Measurements from ENCODE around the gene DEPP1.

DEPP1 gene

DNA sequence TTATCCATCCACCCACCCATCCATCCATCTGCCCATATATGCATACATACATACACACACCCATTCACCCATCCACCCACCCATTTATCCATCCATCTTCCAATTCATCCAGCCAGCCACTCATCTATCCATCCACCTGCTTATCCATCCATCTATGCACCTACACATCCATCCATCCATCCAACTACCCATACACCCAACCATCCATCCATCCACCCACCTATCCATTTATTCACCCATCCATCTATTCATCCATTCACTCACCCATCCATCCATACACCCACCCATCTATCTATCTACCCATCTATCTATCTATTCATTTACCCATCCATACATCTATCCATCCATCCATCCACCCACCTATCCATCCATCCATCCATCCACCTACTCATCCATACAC lies 50.1 kb downstream of the DEPP1 start:
- Histone ChIP-seq H3K4me2 (ENCODE audit: low read length) (no peak overlapping the region), H3K27ac (no peak overlapping the region), H3K4me1 (no peaks in the 10 kb centered on the region), H3K27me3 (ENCODE audit: control insufficient read depth, insufficient read depth, low read length) (no peaks in the 10 kb centered on the region), H3K9ac (no peak overlapping the region), H3K79me2 (no peaks in the 10 kb centered on the region), H2AFZ (no peak overlapping the region), H3K4me3 (ENCODE audit: low read depth, low read length) (no peak overlapping the region), H3K9me3 (ENCODE audit: control insufficient read depth, low read length) (no peaks in the 10 kb centered on the region), H3K36me3 (ENCODE audit: control insufficient read depth, insufficient read depth, low read length) (no peaks in the 10 kb centered on the region)
- TF ChIP-seq, protein P1, sequence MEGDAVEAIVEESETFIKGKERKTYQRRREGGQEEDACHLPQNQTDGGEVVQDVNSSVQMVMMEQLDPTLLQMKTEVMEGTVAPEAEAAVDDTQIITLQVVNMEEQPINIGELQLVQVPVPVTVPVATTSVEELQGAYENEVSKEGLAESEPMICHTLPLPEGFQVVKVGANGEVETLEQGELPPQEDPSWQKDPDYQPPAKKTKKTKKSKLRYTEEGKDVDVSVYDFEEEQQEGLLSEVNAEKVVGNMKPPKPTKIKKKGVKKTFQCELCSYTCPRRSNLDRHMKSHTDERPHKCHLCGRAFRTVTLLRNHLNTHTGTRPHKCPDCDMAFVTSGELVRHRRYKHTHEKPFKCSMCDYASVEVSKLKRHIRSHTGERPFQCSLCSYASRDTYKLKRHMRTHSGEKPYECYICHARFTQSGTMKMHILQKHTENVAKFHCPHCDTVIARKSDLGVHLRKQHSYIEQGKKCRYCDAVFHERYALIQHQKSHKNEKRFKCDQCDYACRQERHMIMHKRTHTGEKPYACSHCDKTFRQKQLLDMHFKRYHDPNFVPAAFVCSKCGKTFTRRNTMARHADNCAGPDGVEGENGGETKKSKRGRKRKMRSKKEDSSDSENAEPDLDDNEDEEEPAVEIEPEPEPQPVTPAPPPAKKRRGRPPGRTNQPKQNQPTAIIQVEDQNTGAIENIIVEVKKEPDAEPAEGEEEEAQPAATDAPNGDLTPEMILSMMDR (IDR thresholded peaks at IDR 0.05), result no peak

DNA sequence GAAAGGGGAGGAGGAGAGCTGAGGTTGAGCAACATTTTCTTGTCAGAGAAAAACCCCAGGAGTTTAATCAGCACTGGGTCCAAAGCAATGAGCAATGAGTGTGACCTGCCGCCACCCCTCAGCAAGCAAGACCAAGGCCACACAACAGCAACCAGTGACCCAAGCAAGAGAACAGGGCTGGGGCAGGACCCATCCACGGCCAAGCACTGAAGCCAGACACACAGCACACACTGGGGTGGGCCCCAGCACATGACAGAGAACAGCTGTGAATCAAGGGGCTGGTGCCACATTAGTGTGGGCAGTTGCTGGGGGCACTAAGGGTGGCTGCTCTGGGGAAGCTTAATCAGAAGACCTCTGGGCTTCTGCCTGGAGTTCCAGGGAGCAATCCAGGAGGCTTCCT lies 51.3 kb downstream of the DEPP1 start:
- no peaks in the 10 kb centered on the region for H3K79me2 ChIP-seq

DNA sequence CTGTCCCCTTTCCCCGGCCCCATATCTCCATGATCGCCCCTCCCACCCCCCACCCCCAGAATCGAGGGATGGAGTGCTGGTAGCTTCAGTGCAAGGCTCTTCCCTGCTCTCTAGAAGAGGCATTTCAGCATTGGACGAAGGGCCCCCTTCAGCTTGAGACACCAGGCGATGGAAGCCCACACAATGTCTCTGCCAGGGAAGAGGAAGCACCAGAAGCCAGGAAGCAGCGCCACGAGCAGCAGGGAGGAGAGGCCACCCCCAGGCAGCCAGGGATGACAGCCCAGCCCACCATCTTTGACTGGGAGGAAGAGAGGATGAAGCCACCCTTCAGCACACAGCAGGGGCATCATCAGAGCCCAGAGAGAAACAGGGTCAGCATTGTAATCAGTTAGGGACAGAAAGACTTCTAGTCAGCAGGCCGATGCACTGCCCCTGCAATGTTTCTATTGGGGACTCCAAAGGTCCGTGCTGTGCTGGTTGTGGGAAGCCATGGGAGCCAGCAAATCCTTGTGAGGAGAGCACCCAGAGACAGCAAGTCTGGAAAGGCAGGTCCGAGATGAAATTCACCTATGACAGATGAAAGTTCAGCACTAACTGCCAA lies 51.8 kb downstream of the DEPP1 start:
- Histone ChIP-seq H3K36me3 (ENCODE audit: control insufficient read depth, insufficient read depth, low read length) (no peaks in the 10 kb centered on the region), H3K4me1 (no peaks in the 10 kb centered on the region), H3K27me3 (ENCODE audit: control insufficient read depth, insufficient read depth, low read length) (no peaks in the 10 kb centered on the region), H3K79me2 (no peaks in the 10 kb centered on the region), H3K9me3 (ENCODE audit: control insufficient read depth, low read length) (no peaks in the 10 kb centered on the region), H3K4me3 (ENCODE audit: low read depth, low read length) (no peak overlapping the region), H3K4me2 (ENCODE audit: low read length) (no peak overlapping the region), H2AFZ (no peak overlapping the region), H3K27ac (no peak overlapping the region), H3K9ac (no peak overlapping the region)
- TF ChIP-seq, protein P1 (IDR thresholded peaks at IDR 0.05), result no peak

More for the DNA sequence above, 51.3 kb downstream of the DEPP1 start:
- Histone ChIP-seq H2AFZ (no peak overlapping the region), H3K36me3 (ENCODE audit: control insufficient read depth, insufficient read depth, low read length) (no peaks in the 10 kb centered on the region), H3K4me2 (ENCODE audit: low read length) (no peak overlapping the region), H3K4me1 (no peaks in the 10 kb centered on the region), H3K27ac (no peak overlapping the region), H3K9ac (no peak overlapping the region), H3K9me3 (ENCODE audit: control insufficient read depth, low read length) (no peaks in the 10 kb centered on the region), H3K27me3 (ENCODE audit: control insufficient read depth, insufficient read depth, low read length) (no peaks in the 10 kb centered on the region), H3K4me3 (ENCODE audit: low read depth, low read length) (no peak overlapping the region)
- TF ChIP-seq, protein P1 (IDR thresholded peaks at IDR 0.05), result no peak
